ENCODE measurements around the gene AKAP6. TPM values are rescaled to one million over a fixed set of nuclear protein-coding genes. Genes with fewer than 3 reads are reported as not detected.

Gene AKAP6
- total RNA-seq, 8 experiments from 2014 or later: 0.76 to 92.9 (median 54.0) TPM

GRCh38 chr14:32584079-32584478 lies 255.0 kb downstream of the AKAP6 start:
- 20 to 100% (median 70%) methylated on average over 1 to 3 of the region's 5 CpGs; no CpG with 5 or more reads in 1 of the 10 experiments for WGBS, 10 experiments
- Histone ChIP-seq H3K27ac (no peak overlapping the region), H3K4me3 (no peak overlapping the region), H3K4me1 (replicated peaks in 1 of 2) (no peaks in the 10 kb centered on the region)
- ATAC-seq (replicated peaks in 6 of 8): no peak
- in situ Hi-C loops (cut with MboI; ENCODE audit: low pct_unique_long_range_greater_than_20kb in 2 of 9, low sequenced_read_pairs in 9 of 9, unreplicated experiment in 9 of 9): loop anchor here in 5 of 9 experiments (25.0 kb wide), 4 partner anchors 353 to 1728 kb away; partner anchors contain the start of gene NPAS3 (in 1 of the 5)

GRCh38 chr14:32587461-32587860 lies 258.4 kb downstream of the AKAP6 start:
- in situ Hi-C loops (cut with MboI; ENCODE audit: low pct_unique_long_range_greater_than_20kb in 2 of 9, low sequenced_read_pairs in 9 of 9, unreplicated experiment in 9 of 9): loop anchor here in 5 of 9 experiments (25.0 kb wide), 4 partner anchors 350 to 1725 kb away; partner anchors contain the start of gene NPAS3 (in 1 of the 5)
- Histone ChIP-seq H3K27ac (no peak overlapping the region), H3K4me1 (replicated peaks in 1 of 2) (peaks cover 0 to 5% of the 10 kb centered on the region in 2 donors), H3K4me3 (no peak overlapping the region)
- no peak for ATAC-seq (replicated peaks in 6 of 8)
- 20 to 88% (median 75%) methylated on average over 1 of the region's 1 CpG; no CpG with 5 or more reads in 3 of the 10 experiments for WGBS, 10 experiments

GRCh38 chr14:32588448-32589320 lies 259.6 kb downstream of the AKAP6 start:
- peak in 3 of 8 experiments; percentile 30 to 41 (median 36) for ATAC-seq (replicated peaks in 6 of 8)
- in situ Hi-C loops (cut with MboI; ENCODE audit: low pct_unique_long_range_greater_than_20kb in 2 of 9, low sequenced_read_pairs in 9 of 9, unreplicated experiment in 9 of 9): loop anchor here in 5 of 9 experiments (25.0 kb wide), 4 partner anchors 349 to 1724 kb away; partner anchors contain the start of gene NPAS3 (in 1 of the 5)
- WGBS, 10 experiments: 28 to 83% (median 71%) methylated on average over 1 to 6 of the region's 6 CpGs
- H3K27ac ChIP-seq: no peak overlapping the region
- H3K4me3 ChIP-seq: no peak overlapping the region
- peaks cover 0 to 5% of the 10 kb centered on the region in 2 donors for H3K4me1 ChIP-seq (replicated peaks in 1 of 2)

- peaks cover 0 to 8% of the 10 kb centered on the region in 2 donors for H3K4me1 ChIP-seq (replicated peaks in 1 of 2)
- H3K27ac ChIP-seq: no peak overlapping the region
- in situ Hi-C loops (cut with MboI; ENCODE audit: low pct_unique_long_range_greater_than_20kb in 2 of 9, low sequenced_read_pairs in 9 of 9, unreplicated experiment in 9 of 9): loop anchor here in 5 of 9 experiments (25.0 kb wide), 4 partner anchors 347 to 1722 kb away; partner anchors contain the start of gene NPAS3 (in 1 of the 5)
- ATAC-seq (replicated peaks in 6 of 8): peak in 1 of 8 experiments; percentile 73
- H3K4me3 ChIP-seq: no peak overlapping the region
- WGBS, 10 experiments: 71 to 83% (median 82%) methylated on average over 1 of the region's 1 CpG; no CpG with 5 or more reads in 6 of the 10 experiments
Measured at GRCh38 chr14:32590157-32590556, 261.1 kb downstream of the AKAP6 start.

- in situ Hi-C loops (cut with MboI; ENCODE audit: low pct_unique_long_range_greater_than_20kb in 2 of 9, low sequenced_read_pairs in 9 of 9, unreplicated experiment in 9 of 9): loop anchor here in 5 of 9 experiments (25.0 kb wide), 4 partner anchors 344 to 1719 kb away; partner anchors contain the start of gene NPAS3 (in 1 of the 5)
- WGBS, 10 experiments: 0 to 80% (median 73%) methylated on average over 1 of the region's 1 CpG; no CpG with 5 or more reads in 4 of the 10 experiments
- no peak overlapping the region for H3K27ac ChIP-seq
- no peak overlapping the region for H3K4me3 ChIP-seq
- ATAC-seq (replicated peaks in 6 of 8): peak in 2 of 8 experiments; percentile 30 to 45
- peaks cover 0 to 8% of the 10 kb centered on the region in 2 donors for H3K4me1 ChIP-seq (replicated peaks in 1 of 2)
Measured at GRCh38 chr14:32593290-32593942, 264.3 kb downstream of the AKAP6 start.

- H3K4me1 ChIP-seq (replicated peaks in 1 of 2): peaks cover 0 to 8% of the 10 kb centered on the region in 2 donors
- no peak overlapping the region for H3K4me3 ChIP-seq
- whole genome bisulfite sequencing, 10 experiments: 6 to 100% (median 71%) methylated on average over 1 to 3 of the region's 3 CpGs
- in situ Hi-C loops (cut with MboI; ENCODE audit: low pct_unique_long_range_greater_than_20kb in 2 of 9, low sequenced_read_pairs in 9 of 9, unreplicated experiment in 9 of 9): loop anchor here in 5 of 9 experiments (25.0 kb wide), 4 partner anchors 343 to 1718 kb away; partner anchors contain the start of gene NPAS3 (in 1 of the 5)
- no peak overlapping the region for H3K27ac ChIP-seq
- no peak for ATAC-seq (replicated peaks in 6 of 8)
Measured at GRCh38 chr14:32594766-32595165, 265.7 kb downstream of the AKAP6 start.

- 72 to 100% (median 87%) methylated on average over 1 to 4 of the region's 4 CpGs; no CpG with 5 or more reads in 1 of the 10 experiments for WGBS, 10 experiments
- no peak for ATAC-seq (replicated peaks in 6 of 8)
- in situ Hi-C loops (cut with MboI; ENCODE audit: low pct_unique_long_range_greater_than_20kb in 2 of 9, low sequenced_read_pairs in 9 of 9, unreplicated experiment in 9 of 9): loop anchor here in 5 of 9 experiments (25.0 kb wide), 4 partner anchors 342 to 1717 kb away; partner anchors contain the start of gene NPAS3 (in 1 of the 5)
- no peak overlapping the region for H3K4me3 ChIP-seq
- H3K4me1 ChIP-seq (replicated peaks in 1 of 2): peaks cover 0 to 3% of the 10 kb centered on the region in 2 donors
- H3K27ac ChIP-seq: no peak overlapping the region
Measured at GRCh38 chr14:32595497-32595896, 266.4 kb downstream of the AKAP6 start.

GRCh38 chr14:32596390-32596789 lies 267.3 kb downstream of the AKAP6 start:
- in situ Hi-C loops (cut with MboI; ENCODE audit: low pct_unique_long_range_greater_than_20kb in 2 of 9, low sequenced_read_pairs in 9 of 9, unreplicated experiment in 9 of 9): loop anchor here in 5 of 9 experiments (25.0 kb wide), 4 partner anchors 341 to 1716 kb away; partner anchors contain the start of gene NPAS3 (in 1 of the 5)

GRCh38 chr14:32597771-32598170 lies 268.7 kb downstream of the AKAP6 start:
- Histone ChIP-seq H3K27ac (no peak overlapping the region), H3K4me3 (no peak overlapping the region), H3K4me1 (replicated peaks in 1 of 2) (peaks cover 0 to 11% of the 10 kb centered on the region in 2 donors)
- 6 to 92% (median 64%) methylated on average over 1 to 2 of the region's 2 CpGs; no CpG with 5 or more reads in 1 of the 10 experiments for WGBS, 10 experiments
- in situ Hi-C loops (cut with MboI; ENCODE audit: low pct_unique_long_range_greater_than_20kb in 2 of 9, low sequenced_read_pairs in 9 of 9, unreplicated experiment in 9 of 9): loop anchor here in 5 of 9 experiments (25.0 kb wide), 4 partner anchors 340 to 1715 kb away; partner anchors contain the start of gene NPAS3 (in 1 of the 5)
- ATAC-seq (replicated peaks in 6 of 8): no peak

More at GRCh38 chr14:32596390-32596789, 267.3 kb downstream of the AKAP6 start:
- peaks cover 0 to 5% of the 10 kb centered on the region in 2 donors for H3K4me1 ChIP-seq (replicated peaks in 1 of 2)
- no peak overlapping the region for H3K4me3 ChIP-seq
- H3K27ac ChIP-seq: no peak overlapping the region
- WGBS, 10 experiments: 17 to 100% (median 69%) methylated on average over 1 to 2 of the region's 2 CpGs; no CpG with 5 or more reads in 2 of the 10 experiments
- no peak for ATAC-seq (replicated peaks in 6 of 8)

GRCh38 chr14:32601069-32601468 lies 272.0 kb downstream of the AKAP6 start:
- Histone ChIP-seq H3K27ac (no peak overlapping the region), H3K4me3 (no peak overlapping the region), H3K4me1 (replicated peaks in 1 of 2) (peaks cover 0 to 8% of the 10 kb centered on the region in 2 donors)
- ATAC-seq (replicated peaks in 6 of 8): peak in 5 of 8 experiments; percentile 23 to 88 (median 58)
- 0 to 55% (median 35%) methylated on average over 1 to 2 of the region's 2 CpGs; no CpG with 5 or more reads in 4 of the 10 experiments for WGBS, 10 experiments
- in situ Hi-C loops (cut with MboI; ENCODE audit: low pct_unique_long_range_greater_than_20kb in 2 of 9, low sequenced_read_pairs in 9 of 9, unreplicated experiment in 9 of 9): no loop called here

- peak in 1 of 8 experiments; percentile 23 for ATAC-seq (replicated peaks in 6 of 8)
- Histone ChIP-seq H3K27ac (no peak overlapping the region), H3K4me1 (replicated peaks in 1 of 2) (peaks cover 0 to 8% of the 10 kb centered on the region in 2 donors), H3K4me3 (no peak overlapping the region)
- in situ Hi-C loops (cut with MboI; ENCODE audit: low pct_unique_long_range_greater_than_20kb in 2 of 9, low sequenced_read_pairs in 9 of 9, unreplicated experiment in 9 of 9): no loop called here
- WGBS, 10 experiments: 0 to 95% (median 67%) methylated on average over 1 to 3 of the region's 3 CpGs; no CpG with 5 or more reads in 1 of the 10 experiments
Measured at GRCh38 chr14:32601906-32602305, 272.8 kb downstream of the AKAP6 start.

GRCh38 chr14:32602699-32603098 lies 273.6 kb downstream of the AKAP6 start:
- in situ Hi-C loops (cut with MboI; ENCODE audit: low pct_unique_long_range_greater_than_20kb in 2 of 9, low sequenced_read_pairs in 9 of 9, unreplicated experiment in 9 of 9): no loop called here

More at GRCh38 chr14:32602699-32603098, 273.6 kb downstream of the AKAP6 start:
- no peak for ATAC-seq (replicated peaks in 6 of 8)
- WGBS, 10 experiments: 36 to 100% (median 93%) methylated on average over 1 to 5 of the region's 7 CpGs; no CpG with 5 or more reads in 1 of the 10 experiments
- peaks cover 0 to 8% of the 10 kb centered on the region in 2 donors for H3K4me1 ChIP-seq (replicated peaks in 1 of 2)
- H3K27ac ChIP-seq: no peak overlapping the region
- no peak overlapping the region for H3K4me3 ChIP-seq
